Measurements from ENCODE around the gene GIGYF1.
A peak's percentile ranks its signal among the peaks of the same experiment; 100 is the strongest.
"Not testable (repeated sequence)": the region's sequence is repeated elsewhere in the genome, so short reads cannot be mapped to it uniquely, and the experiment has no call there.

Gene GIGYF1

DNA sequence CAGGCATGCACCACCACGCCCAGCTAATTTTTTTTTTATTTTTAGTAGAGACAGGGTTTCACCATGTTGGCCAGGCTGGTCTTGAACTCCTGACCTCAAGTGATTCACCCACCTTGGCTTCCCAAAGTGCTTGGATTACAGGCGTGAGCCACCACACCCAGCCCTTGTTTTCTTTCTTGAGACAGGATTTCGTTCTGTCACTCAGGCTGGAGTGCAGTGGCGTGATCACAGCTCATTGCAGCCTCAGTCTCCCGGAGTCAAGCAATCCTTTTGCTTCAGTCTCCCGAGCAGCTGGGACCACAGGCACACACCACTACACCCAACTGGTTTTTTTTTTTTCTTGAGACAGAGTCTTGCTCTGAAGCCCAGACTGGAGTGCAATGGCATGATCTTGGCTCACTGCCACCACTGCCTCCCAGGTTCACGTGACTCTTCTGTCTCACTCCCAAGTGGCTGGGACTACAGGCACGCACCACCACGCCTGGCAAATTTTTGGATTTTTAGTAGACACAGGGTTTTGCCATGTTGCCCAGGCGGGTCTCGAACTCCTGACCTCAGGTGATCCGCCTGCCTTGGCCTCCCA lies 31.8 kb downstream of the GIGYF1 start:
- H3K9me3 ChIP-seq (ENCODE audit: control insufficient read depth, insufficient read depth, low read length); H3K36me3 ChIP-seq (ENCODE audit: insufficient read depth, low read length); H3K4me1 ChIP-seq (ENCODE audit: insufficient read depth, low read length); H3K9ac ChIP-seq (ENCODE audit: low read depth, low read length): not testable (repeated sequence)

DNA sequence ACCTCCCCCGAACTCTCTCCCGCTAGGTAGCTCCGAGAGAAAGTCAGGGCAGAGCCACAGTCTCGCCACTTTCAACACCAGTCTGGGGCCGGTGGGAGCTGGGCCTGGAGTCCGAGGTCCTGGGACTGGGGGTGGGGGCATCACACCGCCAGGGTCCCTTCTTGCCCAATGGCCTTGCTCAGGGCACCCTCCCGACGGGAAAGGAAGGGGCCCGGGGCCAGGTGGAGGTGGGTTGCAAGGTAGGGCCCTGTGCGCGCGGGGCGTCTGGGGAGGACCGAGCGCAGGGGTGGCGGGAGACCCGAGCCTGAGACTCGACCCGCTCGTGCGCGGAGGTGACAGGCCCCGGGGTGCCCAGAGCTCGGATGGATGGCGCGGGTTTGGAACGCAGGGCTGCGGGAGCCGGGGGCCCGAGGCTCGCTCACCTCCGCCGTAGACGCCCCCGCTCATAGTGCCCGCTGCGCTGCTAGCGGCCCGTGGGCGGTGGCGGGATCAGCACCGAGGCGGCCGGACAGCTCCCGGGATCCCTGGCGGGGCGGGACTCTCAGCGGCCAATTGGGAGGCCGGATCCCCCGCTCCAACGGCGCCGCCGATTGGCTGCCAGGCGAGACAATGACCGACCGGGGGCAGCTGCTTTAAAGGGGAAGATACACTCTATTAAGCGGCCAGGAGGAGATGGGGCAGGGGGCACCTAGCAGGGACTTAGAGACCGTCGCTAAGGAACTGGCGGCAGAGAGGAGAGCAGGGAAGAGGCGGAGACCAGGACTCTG lies 38.0 kb downstream of the GIGYF1 start, which contains the start of gene ACTL6B:
Gene ACTL6B, minus strand, starts transcription at position 541 of the 767 bp plus-strand sequence. Its CDS starts 94 bp downstream, at position 447.
- Histone ChIP-seq H3K9me3 (ENCODE audit: control insufficient read depth, insufficient read depth, low read length) (no peaks in the 10 kb centered on the region), H3K9ac (ENCODE audit: low read depth, low read length) (no peak within 1 kb of the TSS; the same call in 1 of the 2 replicates), H3K36me3 (ENCODE audit: insufficient read depth, low read length) (no peaks in the 10 kb centered on the region; the same call in 1 of the 2 replicates), H3K4me1 (ENCODE audit: insufficient read depth, low read length) (no peaks in the 10 kb centered on the region)

DNA sequence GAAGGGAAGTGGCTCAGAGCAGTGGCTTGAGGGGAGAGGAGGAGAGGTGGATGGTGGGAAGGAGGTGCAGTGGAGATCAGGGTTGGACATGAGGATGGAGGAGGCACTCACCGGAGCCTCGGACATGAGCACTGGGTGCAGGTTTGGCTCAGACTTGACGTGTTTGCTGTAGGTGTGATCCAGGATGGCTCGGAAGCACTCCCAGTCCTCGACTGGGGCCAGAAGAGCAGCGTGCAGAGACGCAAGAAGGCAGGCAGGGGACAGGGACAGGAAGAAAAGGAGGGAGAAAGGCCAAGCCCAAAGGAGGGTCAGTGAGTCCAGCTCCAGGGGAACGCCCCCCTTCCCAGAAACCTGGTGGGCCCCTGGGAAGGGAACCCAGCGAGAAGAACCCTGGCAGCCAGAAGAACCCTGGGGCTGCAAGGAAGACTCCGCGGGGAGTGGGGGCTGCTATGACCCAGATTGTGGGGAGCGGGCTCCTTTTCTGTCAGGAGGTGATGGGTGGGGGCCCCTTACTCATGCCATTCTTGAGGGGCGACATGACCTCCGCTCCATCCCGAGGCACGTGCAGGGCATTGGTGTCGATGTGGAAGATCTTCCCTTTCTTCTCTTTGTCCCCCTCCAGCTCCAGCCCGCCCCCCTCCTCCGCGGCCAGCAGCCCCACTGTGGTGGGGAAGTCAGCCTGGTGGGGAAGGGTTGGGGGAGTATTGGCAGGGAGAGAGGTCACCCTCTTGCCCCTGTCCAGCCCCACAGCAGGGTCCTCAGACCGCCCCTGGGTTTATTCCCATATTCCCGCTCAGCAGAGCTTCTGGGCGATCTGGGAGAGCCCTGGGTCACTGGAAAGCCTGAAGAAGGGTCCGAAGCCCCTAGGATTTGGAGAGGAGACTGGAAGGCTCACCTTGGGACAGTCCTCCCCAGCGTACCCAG lies 38.9 kb downstream of the GIGYF1 start:
- Histone ChIP-seq H3K36me3 (ENCODE audit: insufficient read depth, low read length) (no peaks in the 10 kb centered on the region; the same call in 1 of the 2 replicates), H3K9me3 (ENCODE audit: control insufficient read depth, insufficient read depth, low read length) (no peaks in the 10 kb centered on the region), H3K4me1 (ENCODE audit: insufficient read depth, low read length) (no peaks in the 10 kb centered on the region), H3K9ac (ENCODE audit: low read depth, low read length) (no peak overlapping the region; the same call in 1 of the 2 replicates)

DNA sequence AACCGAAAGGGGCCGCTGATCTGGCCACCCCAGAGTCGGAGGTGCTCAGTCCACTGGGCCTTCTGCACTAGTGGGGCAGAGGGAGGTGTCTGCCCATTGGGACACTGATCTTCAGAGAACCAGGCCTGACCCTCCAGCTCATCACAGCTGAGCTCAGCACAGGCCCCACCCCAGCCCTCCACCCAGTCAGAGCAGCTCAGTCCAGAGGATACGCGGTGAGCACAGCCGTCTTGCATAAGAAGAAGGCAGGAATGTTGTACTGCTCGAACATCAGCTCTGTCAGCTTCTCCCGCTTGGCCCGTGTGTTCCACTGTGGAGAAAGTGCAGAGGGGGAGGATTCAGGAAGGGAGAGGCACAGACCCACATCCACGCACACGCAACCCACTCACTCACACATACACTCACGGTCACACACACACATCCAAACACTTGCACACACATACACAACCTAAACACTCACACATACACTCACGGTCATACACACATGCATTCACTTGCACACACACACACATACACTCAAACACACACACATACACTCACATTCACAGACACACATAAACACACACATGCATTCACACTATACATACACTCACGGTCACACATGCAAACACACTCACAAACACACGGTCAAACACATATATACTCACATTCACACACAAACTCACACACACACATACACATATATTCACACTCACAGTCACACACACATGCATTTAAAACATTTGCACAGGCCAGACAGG lies 44.1 kb downstream of the GIGYF1 start:
- peaks cover 5% of the 10 kb centered on the region; the same call in 1 of the 2 replicates for H3K4me1 ChIP-seq (ENCODE audit: insufficient read depth, low read length)
- no peaks in the 10 kb centered on the region for H3K9me3 ChIP-seq (ENCODE audit: control insufficient read depth, insufficient read depth, low read length)
- no peak overlapping the region for H3K9ac ChIP-seq (ENCODE audit: low read depth, low read length)
- H3K36me3 ChIP-seq (ENCODE audit: insufficient read depth, low read length), result no peaks in the 10 kb centered on the region

DNA sequence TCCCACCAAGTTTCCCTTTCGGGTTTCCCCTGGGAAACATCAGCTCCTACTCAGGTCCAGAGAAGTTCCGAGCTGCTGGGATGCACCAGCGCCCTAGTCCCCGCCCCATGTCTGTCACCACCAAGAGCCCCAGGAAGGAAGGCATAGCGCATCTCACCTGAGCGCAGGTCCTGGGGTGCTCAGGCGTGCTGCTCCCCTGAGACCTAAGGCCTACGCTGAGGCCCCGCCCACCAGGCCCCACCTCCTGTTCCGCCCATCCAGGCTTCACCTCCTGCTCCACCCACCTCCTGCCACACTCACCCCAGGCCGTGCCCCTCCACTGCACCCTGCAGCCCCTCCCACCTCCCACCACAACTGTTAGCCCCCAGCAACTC lies 51.5 kb downstream of the GIGYF1 start:
- no peaks in the 10 kb centered on the region for H3K36me3 ChIP-seq (ENCODE audit: insufficient read depth, low read length)
- H3K4me1 ChIP-seq (ENCODE audit: insufficient read depth, low read length), result peaks cover 20% of the 10 kb centered on the region; the same call in 1 of the 2 replicates
- no peak overlapping the region for H3K9ac ChIP-seq (ENCODE audit: low read depth, low read length)
- H3K9me3 ChIP-seq (ENCODE audit: control insufficient read depth, insufficient read depth, low read length), result no peaks in the 10 kb centered on the region

DNA sequence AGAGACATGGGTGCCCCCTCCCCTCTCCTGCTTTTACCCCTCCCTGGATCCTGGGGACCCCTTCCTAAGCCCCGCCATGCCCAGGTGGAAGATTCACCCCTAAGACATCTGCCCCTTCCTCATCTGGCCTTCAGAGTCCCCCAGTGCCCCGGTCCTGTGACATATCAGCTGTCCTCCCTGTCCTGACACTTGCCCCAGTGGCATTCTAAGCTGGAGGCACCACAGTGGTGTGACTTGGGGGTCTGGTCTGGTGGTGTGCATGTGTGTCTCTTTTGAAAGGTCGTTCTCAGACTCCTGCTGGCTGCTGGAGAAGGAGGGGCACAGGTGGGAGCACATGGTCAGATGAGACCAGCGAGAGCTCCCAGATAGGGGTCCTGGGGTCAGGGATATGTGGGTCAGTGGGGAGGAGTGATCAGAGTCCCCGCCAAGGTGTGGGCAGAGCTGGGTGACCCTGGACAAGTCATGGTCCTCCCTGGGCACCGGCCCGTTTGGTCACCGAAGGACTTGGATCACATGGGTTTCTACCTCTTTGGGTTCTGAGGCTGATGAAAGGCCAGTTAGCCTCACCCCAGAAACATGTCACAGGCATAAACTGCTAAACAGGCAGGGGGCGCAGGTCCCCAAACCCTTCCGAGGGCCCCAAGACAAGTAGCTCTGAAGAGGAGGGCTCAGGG lies 52.1 kb downstream of the GIGYF1 start:
- no peaks in the 10 kb centered on the region for H3K9me3 ChIP-seq (ENCODE audit: control insufficient read depth, insufficient read depth, low read length)
- H3K4me1 ChIP-seq (ENCODE audit: insufficient read depth, low read length), result peaks cover 18% of the 10 kb centered on the region; the same call in 1 of the 2 replicates
- no peak overlapping the region for H3K9ac ChIP-seq (ENCODE audit: low read depth, low read length)
- H3K36me3 ChIP-seq (ENCODE audit: insufficient read depth, low read length), result no peaks in the 10 kb centered on the region

DNA sequence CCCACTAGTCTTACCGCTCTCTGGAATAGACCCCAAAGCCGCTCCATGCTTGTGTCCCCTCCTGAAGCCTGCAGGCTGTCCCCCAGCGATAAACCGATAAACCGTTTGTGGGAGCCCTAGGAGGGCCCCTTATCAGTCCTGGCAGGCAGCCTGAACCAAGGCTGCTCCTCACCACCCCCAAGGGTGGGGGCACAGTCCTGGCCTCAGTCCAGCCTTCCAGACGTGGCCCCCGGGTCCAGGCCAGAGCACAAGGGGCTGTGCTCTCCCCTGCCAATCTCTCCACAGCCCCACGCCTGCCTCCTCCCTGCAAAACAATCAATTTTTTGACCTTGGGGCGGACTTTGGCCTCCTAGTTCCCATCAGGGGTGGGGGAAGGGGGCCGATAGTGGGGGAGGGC lies 52.6 kb downstream of the GIGYF1 start, which contains the start of gene TFR2:
Gene TFR2, minus strand, starts transcription at position 90 of the 397 bp plus-strand sequence. Its CDS starts 43 bp downstream, at position 47.
- no peak within 1 kb of the TSS for H3K9ac ChIP-seq (ENCODE audit: low read depth, low read length)
- H3K36me3 ChIP-seq (ENCODE audit: insufficient read depth, low read length), result no peaks in the 10 kb centered on the region
- peaks cover 18% of the 10 kb centered on the region; the same call in 1 of the 2 replicates for H3K4me1 ChIP-seq (ENCODE audit: insufficient read depth, low read length)
- no peaks in the 10 kb centered on the region for H3K9me3 ChIP-seq (ENCODE audit: control insufficient read depth, insufficient read depth, low read length)

DNA sequence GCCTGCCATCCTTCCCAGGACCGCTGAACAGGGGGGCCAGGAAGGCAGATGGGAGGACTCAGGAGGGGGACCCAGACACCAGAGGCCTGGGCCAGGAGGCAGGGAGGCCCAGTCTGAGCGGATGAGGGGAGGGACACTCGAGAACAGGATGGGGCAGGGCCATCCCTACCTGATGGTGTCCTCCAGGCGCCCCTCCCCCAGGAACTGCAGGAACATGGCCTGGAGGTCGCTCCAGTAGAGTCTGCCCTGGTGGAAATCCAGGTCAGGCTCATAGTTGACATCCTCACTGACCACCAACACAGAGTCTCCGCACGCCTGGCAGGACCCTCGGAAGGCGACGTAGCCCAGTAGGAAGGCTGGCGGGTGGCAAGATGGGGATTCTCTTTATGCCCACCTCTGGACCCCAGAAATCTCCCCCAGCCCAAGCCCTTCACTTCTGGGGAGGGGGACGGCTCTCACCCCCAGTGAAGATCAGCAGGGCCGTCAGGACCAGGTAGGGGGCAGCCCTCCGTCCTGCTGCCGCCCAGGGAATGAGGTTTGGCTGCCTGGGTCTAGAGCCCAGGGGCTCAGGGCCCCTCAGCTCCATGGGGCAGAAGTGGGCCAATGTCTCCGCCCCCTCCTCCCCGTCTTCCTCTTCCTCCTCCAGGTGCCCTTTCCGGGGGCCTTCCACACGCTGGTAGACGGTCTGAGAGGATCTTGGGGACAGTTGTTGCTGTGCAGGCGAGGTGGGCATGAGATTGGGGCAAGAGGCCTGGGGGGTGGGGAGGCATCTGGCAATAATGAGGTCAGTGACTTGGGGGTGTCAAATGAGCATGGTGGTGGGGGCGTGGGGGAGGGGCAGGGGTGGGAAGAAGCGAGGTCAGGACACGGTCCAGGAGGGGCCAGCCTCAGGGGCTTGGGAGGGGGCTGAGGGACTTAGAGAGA lies 53.3 kb downstream of the GIGYF1 start:
- no peak overlapping the region for H3K9ac ChIP-seq (ENCODE audit: low read depth, low read length)
- H3K9me3 ChIP-seq (ENCODE audit: control insufficient read depth, insufficient read depth, low read length), result no peaks in the 10 kb centered on the region
- no peaks in the 10 kb centered on the region for H3K36me3 ChIP-seq (ENCODE audit: insufficient read depth, low read length)
- peaks cover 18% of the 10 kb centered on the region; the same call in 1 of the 2 replicates for H3K4me1 ChIP-seq (ENCODE audit: insufficient read depth, low read length)

DNA sequence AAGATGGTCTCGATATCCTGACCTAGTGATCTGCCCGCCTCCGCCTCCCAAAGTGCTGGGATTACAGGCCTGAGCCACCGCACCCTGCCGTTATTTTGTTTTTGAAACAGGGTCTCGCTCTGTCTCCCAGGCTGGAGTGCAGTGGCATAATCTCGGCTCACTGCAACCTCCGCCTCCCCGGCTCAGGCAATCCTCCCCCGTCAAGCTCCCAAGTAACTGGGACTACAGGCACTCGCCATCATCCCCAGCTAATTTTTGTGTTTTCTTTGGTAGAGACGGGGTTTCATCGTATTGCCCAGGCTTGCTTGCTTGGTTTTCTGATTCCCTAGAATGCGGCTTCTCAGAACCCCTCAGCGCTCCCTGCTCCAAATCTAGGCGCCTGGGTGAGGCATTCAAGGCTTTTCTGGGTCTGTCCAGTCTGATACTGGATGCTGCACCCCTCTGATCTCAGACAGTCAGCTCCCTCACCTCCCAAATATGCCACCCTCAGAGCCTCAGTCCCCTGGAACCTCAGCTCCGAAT lies 54.0 kb downstream of the GIGYF1 start:
- no peaks in the 10 kb centered on the region for H3K36me3 ChIP-seq (ENCODE audit: insufficient read depth, low read length)
- H3K9ac ChIP-seq (ENCODE audit: low read depth, low read length), result no peak overlapping the region
- no peaks in the 10 kb centered on the region for H3K9me3 ChIP-seq (ENCODE audit: control insufficient read depth, insufficient read depth, low read length)
- peaks cover 18% of the 10 kb centered on the region; the same call in 1 of the 2 replicates for H3K4me1 ChIP-seq (ENCODE audit: insufficient read depth, low read length)

DNA sequence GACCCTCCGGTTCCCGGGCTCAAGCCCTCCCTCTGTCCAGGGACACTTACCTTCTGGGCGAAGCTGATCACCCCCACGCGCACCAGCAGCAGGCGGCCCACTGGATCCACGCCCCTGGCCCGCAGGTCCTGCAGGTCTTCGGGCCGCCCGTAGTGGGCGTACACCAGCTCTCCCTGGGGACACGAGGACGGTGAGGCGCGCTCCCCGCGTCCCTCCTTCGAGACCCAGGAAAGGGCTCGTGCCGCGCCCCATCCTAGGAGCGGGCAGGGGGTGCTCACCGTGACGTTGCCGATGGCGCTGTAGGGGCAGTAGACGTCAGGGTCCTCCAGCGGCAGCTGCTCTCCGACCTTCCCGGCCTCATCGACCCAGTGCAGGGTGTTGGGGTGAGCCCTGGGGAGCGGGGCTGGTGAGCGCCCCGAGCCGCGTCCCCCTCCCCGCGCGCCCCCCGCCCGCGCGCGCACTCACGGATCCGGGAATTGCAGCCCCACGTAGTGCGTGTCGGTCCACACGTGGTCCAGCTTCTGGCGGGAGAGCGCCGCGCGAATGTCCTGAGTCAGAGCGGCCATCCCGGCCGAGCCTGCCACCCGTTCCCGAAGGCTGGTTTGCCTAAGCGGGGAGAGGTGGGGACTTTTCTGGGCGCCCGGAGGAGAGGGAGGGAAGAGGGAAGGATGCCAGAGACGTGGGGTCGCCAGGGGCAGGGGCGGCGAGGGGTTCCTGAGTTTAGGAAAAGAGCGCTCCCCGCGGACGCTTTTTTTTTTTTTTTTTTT lies 60.9 kb downstream of the GIGYF1 start:
- H3K9ac ChIP-seq (ENCODE audit: low read depth, low read length), result peak overlapping the region; percentile 63
- H3K9me3 ChIP-seq (ENCODE audit: control insufficient read depth, insufficient read depth, low read length), result no peaks in the 10 kb centered on the region
- no peaks in the 10 kb centered on the region for H3K4me1 ChIP-seq (ENCODE audit: insufficient read depth, low read length)
- H3K36me3 ChIP-seq (ENCODE audit: insufficient read depth, low read length), result no peaks in the 10 kb centered on the region

DNA sequence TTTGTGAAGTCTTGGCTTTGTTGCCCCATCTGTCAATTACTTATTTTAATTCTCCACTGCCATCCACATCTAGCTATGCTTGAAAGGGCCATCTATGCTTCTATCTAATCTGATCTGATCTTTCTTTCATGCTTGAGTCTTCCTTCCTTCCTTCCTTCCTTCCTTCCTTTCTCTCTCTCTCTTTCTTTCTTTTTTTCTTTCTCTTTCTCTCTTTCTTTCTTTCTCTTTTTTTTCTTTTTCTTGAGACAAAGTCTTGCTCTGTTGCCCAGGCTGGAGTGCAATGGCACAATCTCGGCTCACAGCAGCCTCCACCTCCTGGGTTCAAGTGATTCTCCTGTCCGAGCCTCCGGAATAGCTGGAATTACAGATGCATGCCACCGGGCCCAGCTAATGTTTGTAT lies 64.0 kb downstream of the GIGYF1 start:
- Histone ChIP-seq H3K9ac (ENCODE audit: low read depth, low read length) (no peak overlapping the region), H3K36me3 (ENCODE audit: insufficient read depth, low read length) (no peaks in the 10 kb centered on the region), H3K9me3 (ENCODE audit: control insufficient read depth, insufficient read depth, low read length) (no peaks in the 10 kb centered on the region), H3K4me1 (ENCODE audit: insufficient read depth, low read length) (peaks cover 4% of the 10 kb centered on the region; the same call in 1 of the 2 replicates)

All from ES-I3 (cell line).